Measurements from ENCODE around the gene HTR6.

Gene HTR6

GRCh38 chr1:19689856-19690255, 25.2 kb downstream of the HTR6 start:
- no peak for FAIRE-seq

DNA sequence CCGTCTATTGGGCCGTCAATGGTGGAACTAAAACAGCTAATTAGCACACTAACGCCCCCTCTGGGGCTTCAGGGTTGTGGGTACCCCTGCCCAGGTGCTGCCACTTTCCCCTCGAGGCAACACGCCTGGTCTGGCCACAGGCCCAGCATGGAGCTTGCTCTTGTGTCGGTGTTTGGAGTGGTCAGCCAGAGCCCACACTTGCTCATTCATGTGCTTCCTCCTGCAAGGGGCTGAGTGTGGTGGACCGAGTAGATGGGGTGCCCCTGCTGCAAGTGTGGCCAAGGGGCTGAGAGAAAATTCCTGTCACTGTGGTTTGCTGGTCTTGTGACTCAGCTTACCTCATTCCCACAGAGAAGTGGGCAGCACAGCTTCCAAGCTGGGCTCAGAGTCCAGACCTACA, 25.7 kb downstream of the HTR6 start:
- no peak for FAIRE-seq

GRCh38 chr1:19694298-19694697, 29.6 kb downstream of the HTR6 start:
- no peak for FAIRE-seq

DNA sequence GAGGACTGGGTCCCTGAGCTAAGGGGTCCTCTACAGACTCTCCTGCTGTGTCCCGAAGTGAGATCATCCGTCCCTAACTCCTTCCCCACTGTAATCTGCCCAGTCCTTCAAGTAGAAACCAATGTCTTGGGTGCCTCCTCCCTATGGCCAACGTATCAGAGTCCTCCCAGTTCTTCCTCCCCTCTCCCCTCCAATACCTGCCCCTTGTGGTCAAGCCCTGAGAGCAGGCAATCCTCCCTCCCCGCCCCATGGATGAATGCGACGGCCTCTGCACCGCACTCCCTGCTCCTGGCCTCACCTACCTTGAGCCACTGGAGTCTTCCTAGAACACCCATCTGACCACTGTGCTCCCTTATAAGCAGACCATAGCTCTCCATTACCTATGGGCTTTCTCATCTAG, 31.1 kb downstream of the HTR6 start:
- FAIRE-seq: no peak

DNA sequence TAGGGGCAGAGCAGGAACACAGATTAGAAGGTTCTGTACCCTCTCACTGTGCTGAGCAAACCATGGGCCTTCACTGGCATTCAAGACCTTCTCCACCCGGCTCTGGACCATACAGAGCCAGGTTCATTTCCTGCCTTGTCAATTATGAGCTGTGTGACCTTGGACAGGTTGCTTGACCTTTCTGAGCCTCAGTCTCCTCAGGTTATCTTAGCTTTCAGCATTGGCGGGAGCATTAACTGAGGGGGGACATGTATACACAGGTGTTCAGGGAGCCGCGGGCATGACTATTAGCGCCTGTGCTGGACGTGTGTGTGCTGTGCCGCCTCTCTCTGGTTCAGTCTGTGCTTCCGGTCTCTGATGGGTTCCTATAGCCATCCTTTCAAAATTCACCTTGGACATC, 32.1 kb downstream of the HTR6 start:
- FAIRE-seq: no peak

DNA sequence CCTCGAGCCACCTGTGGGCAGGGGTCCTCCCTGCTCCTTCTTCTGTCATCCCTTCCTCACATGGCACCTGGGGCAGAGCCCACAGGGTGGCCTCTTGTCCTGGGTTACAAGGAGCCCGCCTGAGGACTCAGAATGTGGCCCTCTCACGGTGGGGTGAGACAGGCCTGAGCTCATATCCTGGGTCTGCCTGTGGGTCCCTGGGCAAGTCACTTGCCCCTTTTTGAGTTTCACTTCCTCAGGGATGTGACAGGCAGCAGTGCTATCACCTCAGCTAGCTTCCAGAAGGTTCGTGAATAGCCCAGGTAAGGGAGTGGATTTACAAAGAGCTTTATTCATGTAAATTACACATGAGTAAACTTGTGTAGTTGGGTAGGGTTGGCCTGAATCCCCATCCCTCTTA, 33.5 kb downstream of the HTR6 start:
- FAIRE-seq: no peak

GRCh38 chr1:19700079-19700777, 35.6 kb downstream of the HTR6 start:
- no peak for FAIRE-seq

- no peak for FAIRE-seq
Observed at GRCh38 chr1:19703280-19703679, 38.6 kb downstream of the HTR6 start.

DNA sequence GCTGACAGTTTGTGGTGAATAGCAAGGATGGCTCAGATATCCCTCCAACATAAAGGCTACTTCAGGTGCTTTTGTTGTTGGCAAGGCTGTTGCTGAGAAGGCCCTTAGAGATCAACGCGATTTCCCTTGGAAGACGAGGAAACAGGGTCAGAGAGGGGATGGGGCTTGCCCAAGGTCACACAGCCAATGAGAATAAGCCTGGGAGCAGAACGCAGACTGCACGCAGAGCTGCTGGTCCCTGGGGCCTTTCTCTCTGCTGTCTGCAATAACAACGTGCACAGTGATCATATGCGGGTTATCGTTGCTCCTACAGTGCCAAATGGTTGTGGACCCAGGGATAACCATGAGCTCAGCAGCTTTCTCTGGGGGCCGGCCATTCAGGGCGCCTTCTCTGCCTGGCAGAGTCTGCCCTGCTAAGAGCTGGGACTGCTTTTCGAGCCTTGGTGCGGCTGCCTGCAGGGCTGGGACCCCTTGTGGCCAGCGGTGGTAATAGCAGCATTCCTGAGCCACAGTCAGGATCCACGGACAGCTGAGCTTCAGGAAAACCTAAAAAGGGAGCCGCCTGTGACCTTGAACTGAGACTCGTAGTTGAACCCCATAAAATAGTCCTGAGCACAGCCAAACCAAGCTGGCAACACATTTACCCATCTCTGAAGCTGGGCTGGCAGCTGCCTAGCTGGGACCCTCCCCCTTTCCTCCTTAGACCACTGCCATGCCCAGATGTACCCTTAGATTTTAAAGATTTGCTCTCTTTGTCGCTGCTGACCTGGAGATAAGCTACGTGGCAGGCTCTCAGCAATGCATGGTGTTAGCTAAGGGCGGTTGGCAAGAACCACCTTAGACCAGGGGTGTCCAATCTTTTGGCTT, 39.8 kb downstream of the HTR6 start:
- FAIRE-seq: peak; percentile 53

DNA sequence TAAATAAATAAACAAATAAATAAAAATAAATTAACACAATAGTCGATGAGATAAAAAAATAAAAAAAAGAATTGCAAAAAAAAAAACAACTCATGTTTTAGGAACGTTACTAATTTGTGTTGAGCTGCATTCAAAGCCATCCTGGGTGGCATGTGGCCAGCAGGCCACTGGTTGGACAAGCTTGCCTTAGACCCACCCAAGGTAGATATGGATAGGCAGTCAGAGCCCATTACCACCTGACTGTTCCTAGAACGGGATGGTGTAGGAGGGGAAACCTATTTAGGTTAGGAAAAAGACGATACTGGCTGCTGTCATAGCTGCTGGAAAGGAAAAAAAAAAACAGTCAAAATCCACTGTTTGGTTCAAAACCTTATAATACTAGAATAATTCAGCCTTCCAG, 40.8 kb downstream of the HTR6 start:
- FAIRE-seq: no peak

GRCh38 chr1:19706136-19706535, 41.5 kb downstream of the HTR6 start:
- no peak for FAIRE-seq

DNA sequence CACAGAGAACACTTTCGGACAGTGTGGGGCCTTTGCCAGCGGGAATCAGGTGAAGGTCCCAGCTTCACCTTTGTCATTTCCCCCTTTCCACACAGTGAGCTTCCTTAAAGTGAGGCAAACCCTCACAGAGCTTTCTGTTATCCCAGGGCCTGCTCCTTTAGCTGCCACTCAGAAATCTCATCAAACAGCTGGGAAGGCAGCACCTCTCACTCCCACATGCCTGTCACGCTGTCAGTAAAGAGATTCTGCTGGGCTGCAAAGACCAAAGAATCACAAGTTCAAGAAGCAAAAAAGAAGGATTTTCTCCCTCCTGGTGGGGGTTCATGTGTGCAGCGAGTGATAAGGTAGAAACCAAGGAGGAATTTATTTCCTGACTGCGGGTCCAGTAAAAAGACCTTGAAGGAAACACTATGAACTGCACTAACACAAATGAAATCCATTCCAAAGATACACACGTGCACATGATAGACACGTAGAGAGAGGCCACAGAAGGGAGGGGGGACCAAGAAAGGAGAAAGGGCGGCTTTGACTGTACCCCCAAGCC, 44.0 kb downstream of the HTR6 start:
- FAIRE-seq: no peak

GRCh38 chr1:19709260-19709793, 44.7 kb downstream of the HTR6 start:
- FAIRE-seq: no peak

- FAIRE-seq: no peak
Observed at GRCh38 chr1:19710825-19711611, 46.3 kb downstream of the HTR6 start.

GRCh38 chr1:19712928-19713327, 48.3 kb downstream of the HTR6 start:
- no peak for FAIRE-seq

GRCh38 chr1:19715334-19716203, 50.9 kb downstream of the HTR6 start:
- FAIRE-seq: peak; percentile 80

DNA sequence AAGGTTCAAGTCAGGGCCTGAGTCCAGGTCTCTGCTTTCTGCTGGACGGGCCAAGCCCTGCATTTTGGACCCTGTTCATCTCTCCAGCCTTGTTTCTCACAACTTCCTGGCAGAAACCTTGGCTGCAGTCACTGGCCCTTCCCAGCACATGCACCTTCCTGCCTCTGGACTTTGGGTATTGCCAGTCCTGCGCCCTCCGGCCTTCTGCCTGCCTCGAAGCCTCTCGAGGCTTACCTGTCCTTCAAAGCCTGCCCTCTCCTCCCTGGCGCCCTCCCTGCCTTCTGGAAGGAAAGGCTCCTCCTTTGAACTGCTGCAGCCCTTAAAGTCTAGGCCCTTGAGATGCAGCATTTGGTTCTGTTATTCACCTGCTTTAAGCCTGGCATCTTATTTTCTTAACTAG, 52.8 kb downstream of the HTR6 start:
- FAIRE-seq: no peak

GRCh38 chr1:19720174-19720573, 55.5 kb downstream of the HTR6 start:
- FAIRE-seq: no peak

- FAIRE-seq: no peak
Observed at GRCh38 chr1:19720973-19721372, 56.3 kb downstream of the HTR6 start.

DNA sequence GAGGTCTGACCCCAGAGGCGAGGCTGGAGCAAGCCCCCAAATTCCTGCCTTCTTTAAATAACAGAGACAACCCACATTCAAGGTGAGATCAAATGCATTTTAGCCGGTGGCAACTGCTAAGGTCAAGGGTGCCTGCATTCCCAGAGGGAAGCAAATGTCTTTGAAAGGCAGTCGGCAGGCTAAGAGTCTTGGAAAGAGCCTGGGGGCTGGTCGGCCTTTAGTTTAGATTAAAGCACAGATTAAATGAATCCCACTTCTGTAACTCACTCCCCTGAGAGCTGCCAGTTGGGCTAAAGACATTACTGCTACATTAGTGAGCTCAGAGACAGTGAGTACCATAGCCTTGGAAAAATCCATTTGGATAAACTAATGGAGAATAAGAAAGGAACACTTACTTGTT, 59.2 kb downstream of the HTR6 start:
- no peak for FAIRE-seq

DNA sequence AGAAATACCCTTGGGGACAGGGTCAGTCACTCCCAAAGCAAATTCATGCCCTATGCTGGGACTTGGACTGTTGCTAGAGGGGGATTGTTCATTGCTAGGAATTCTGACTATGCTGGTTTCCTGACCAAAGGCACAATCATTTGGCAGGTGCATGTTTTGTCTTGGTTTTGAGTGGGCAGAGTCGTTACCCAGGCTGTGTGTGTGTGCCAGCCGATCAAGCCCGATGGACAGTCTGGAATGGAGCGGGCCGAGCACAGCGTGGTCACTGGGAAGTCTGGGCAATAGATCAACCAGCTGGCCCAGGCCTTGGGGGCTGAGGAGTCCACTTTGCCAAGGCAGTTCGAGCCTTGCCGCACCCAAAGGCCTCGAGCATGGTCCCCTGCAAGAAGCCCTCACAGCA, 60.9 kb downstream of the HTR6 start:
- no peak for FAIRE-seq
